Hematopoietic multipotent progenitor cell treated with erythropoietin and hydrocortisone succinate and interleukin-3 and kit ligand, for 6 days (in vitro differentiated cells): ENCODE measurements around the gene C5orf22.
A peak's percentile ranks its signal among the peaks of the same experiment; 100 is the strongest.
"Not testable (repeated sequence)": the region's sequence is repeated elsewhere in the genome, so short reads cannot be mapped to it uniquely, and the experiment has no call there.

Source experiments
- DNase-seq: peaks from one replicate; pipeline ENCODE4 v3.0.0-alpha.2; 2015

C5orf22 gene

GRCh38 chr5:31531888-31532547, at the start of gene C5orf22, which contains the start of gene DROSHA:
Gene C5orf22 (plus strand): TSS chr5:31532301. CDS start chr5:31532393, 92 bp downstream.
Gene DROSHA (minus strand): TSS chr5:31532093. CDS start chr5:31529059, 3,034 bp downstream.
- peak; percentile 99 for DNase-seq

GRCh38 chr5:31485376-31486207, 46.5 kb upstream of the C5orf22 start:
- no peak for DNase-seq

GRCh38 chr5:31486441-31486840, 45.7 kb upstream of the C5orf22 start:
- no peak for DNase-seq

GRCh38 chr5:31487506-31487905, 44.6 kb upstream of the C5orf22 start:
- no peak for DNase-seq

DNA sequence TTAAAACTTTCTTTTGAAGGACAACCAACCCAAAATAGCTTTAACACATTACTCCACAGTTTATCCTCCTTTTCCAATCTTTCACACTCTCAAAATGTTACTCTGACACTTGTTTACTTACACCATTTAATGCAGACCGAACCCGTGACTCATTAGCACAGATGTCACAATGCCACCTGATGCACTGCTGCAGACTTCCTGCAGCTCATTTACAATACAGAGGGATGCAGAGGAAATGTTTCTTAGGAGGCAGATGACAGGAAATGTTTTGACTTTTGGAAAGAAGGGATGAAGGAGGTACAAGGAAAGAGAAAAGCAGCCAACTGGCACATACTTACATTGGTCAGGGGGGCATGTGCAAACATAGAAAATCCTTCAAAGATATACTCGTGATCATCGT, 39.2 kb upstream of the C5orf22 start:
- DNase-seq, result no peak

DNA sequence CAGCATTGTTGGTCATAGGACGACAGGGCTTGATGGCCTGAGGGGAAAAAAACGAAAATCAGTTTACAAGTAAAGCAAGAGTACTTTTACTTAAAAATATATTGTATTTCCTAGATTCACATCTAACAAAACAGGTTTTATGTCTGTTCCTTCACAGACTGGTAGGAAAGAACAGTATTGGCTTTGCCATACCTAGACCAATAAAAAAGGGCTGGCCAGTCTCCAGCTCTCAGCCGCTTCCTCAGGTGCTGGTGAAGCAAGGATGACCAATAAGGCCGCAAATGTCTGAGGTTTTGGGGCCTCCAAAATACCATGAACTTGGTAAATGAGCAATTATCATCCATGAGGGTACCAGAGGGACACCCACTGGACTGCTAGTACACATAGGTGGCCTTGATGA, 36.8 kb upstream of the C5orf22 start:
- no peak for DNase-seq

- DNase-seq, result no peak
Observed at GRCh38 chr5:31496301-31496700, 35.8 kb upstream of the C5orf22 start.

DNA sequence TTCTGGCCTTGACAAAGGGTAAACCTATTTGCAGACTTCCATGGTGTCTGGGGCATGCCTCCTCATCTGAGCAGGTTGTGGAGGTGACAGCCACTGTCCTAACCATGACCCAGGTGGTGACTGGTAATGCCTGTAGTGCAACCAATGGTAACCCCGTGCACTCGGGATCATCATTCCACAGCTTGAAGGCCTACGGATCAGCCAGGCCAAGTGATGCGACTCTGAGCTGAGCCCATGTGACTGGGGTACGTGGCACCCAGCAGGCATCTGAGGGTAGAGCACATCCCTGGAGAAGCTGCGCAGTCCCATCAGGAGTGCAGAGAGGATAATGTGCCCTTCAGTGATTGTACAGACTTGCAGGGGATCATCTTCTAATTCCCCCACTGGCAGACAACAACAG, 35.2 kb upstream of the C5orf22 start:
- no peak for DNase-seq

GRCh38 chr5:31500256-31500655, 31.8 kb upstream of the C5orf22 start:
- no peak for DNase-seq

GRCh38 chr5:31502506-31502905, 29.6 kb upstream of the C5orf22 start:
- no peak for DNase-seq

DNA sequence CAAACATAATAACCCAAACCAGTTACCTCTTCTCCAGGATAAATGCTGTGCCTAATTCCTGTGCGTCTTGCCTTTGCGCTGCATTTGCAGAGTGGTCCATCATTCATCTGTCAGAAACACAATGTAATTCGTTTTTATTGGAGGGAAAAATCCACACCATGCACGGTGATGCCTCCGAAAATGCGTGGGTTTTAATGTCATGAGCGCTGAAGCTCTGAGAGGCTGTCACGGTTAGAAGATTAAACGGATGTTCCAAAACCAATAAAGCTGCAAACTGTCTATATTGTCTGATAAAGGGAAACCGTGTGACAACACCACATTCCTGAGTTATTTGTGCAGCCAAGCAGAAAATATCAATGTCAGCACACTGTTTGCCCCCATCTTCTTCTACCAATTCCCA, 27.6 kb upstream of the C5orf22 start:
- no peak for DNase-seq

GRCh38 chr5:31511305-31511704, 20.8 kb upstream of the C5orf22 start:
- DNase-seq, result no peak

- DNase-seq, result peak; percentile 14
Observed at GRCh38 chr5:31516802-31517201, 15.3 kb upstream of the C5orf22 start.

GRCh38 chr5:31523041-31523440, 9.1 kb upstream of the C5orf22 start:
- DNase-seq, result no peak

DNA sequence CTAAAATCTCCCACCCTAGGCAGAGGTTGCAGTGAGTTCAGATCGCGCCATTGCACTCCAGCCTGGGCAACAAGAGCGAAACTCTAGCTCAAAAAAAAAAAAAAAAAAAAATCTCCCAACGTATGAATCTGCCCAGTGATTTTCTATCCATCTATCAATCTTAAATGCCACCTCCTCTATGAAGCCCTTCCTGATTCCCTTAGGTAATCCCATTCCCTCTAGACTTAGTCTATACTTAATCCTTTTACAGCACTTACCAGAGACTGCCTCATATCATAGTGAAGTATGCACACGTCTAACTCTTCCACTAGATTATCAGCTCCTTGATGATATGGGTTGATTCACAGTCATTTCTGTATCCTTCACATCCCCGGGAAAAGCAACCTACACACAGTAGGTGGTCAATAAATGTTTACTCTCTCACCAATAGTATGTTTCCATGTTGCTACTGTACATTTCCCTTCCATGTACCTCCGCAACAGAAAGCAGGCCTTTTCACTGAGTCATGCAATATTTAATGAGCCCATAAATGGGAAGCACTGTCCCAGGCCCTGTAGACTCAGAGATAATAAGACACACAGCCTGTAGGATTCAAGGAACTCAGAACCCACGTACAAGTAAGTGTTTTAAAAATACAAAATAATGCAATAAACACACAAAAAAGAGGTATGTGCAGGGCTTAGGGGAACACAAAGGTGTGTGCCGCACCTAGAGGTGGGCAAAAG, 1.4 kb upstream of the C5orf22 start:
- peak; percentile 27 for DNase-seq

DNA sequence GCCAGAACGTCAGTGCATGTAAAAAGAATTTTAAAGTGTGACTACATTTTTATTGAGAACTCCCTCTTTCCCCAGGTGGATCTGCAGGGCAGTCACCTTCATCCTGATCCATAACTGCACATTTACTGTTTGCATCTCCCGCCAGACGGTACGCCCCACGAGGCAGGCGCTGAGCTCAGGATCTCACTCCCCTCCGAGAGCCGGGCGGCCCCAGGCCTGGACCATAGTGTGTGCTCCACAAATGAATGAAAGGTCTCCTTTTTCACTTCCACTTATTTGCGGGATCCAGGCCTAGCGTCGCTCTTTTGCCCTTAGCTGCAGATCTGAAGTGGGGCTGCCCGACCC, 586 bp upstream of the C5orf22 start:
- peak; percentile 56 for DNase-seq

DNA sequence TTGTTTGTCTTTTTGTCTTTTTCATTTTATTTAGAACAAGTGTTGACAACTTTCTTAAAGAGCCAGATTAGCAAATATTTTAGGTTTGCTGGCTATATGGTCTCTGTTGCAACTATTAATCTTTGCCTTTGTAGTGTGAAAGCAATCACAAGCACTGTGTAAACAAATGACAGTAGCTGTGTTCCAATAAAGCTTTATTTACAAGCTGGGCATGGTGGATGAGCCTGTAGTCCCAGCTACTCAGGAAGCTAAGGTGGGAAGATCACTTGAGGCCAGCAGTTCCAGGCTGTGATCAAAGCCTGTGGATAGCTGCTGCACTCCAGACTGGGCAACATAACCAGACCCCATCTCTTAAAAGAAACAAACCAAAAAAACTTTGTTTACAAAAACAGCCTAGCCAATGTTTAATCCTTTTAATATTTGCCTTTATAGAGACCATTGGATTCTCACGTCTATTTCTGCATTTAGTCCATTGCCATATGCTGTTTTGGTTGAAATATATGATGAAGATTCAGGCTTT, 2.5 kb downstream of the C5orf22 start:
- no peak for DNase-seq

GRCh38 chr5:31536873-31537272, 4.8 kb downstream of the C5orf22 start:
- no peak for DNase-seq

DNA sequence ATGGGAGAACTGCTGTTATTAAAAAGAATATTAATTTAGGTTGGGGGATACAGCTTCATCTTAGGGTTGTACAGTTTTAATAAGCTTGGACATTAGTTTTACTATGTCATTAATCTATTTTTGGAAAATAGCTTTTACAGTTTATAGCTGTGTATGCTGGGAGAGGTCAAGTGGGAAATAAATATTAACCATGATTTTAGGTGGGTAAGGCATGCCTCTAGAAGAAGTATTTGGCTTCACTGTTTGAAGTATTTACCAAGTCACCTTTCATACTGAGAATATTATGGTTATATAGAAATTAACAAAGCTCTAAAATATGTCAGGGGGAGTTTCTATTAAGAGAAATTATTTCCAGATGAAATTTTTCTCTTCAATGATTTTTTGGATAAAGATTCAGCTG, 5.2 kb downstream of the C5orf22 start:
- no peak for DNase-seq

GRCh38 chr5:31537851-31538250, 5.8 kb downstream of the C5orf22 start:
- DNase-seq, result no peak

DNA sequence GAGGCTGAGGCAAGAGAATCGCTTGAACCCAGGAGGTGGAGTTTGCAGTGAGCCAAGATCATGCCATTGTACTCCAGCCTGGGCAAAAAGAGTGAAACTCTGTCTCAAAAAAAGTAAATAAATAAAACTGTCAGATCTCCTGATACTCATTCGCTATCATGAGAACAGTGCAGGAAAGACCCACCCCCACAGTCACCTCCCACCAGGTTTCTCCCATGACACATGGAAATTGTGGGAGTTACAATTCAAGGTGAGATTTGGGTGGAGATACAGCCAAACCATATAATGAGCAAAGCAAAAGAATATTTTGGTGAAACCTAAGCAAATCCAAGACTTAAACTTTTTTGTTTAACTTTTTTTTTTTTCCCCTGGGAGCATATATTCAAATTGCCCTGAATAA, 17.0 kb downstream of the C5orf22 start:
- not testable (repeated sequence) for DNase-seq

- DNase-seq, result no peak
Observed at GRCh38 chr5:31551878-31552277, 19.8 kb downstream of the C5orf22 start.

GRCh38 chr5:31553863-31554262, 21.8 kb downstream of the C5orf22 start:
- DNase-seq, result no peak

DNA sequence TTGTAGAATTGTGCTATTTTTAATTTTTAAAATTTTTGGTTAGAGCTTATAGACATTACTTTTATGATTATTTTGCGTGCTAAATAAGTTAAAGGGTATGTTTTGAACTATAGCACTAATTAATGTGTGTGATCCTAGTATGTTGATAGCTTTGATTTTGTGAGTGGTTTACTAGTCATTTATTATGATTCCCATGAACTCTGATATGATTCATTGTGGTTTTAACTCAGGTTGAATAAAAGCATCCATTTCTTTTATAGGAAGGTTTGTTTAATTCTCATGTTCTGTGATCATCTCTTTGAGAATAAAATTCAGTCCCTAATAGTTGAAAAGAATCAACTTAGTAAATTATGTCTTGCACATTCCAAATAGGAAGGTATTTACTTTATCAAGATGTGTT, 22.5 kb downstream of the C5orf22 start:
- no peak for DNase-seq
